H1 (cell line): ENCODE data around the gene RHOV. TPM values are rescaled to one million over a fixed set of nuclear protein-coding genes. Genes with fewer than 3 reads are reported as not detected.

Experiments used
- CTCF ChIA-PET: fragments of 300-600 bp; sonication (Branson Sonifier 250); formaldehyde crosslinking; loops from one replicate; lab custom pipeline; 2021; ENCODE audit not compliant: partially characterized antibody; lab: Charles Lee
- POLR2A ChIA-PET: fragments of 300-600 bp; sonication (Branson Sonifier 250); formaldehyde crosslinking; loops from one replicate; lab custom pipeline; 2021; ENCODE audit warnings: inconsistent platforms; ENCODE audit not compliant: partially characterized antibody; lab: Charles Lee
- DNase-seq, 2 experiments: peaks; one replicate each; pipeline versions ENCODE4 v3.0.0 to v3.0.0-alpha.2; 2010 to 2022; ENCODE audit warnings: low spot score in 2 of 2, low read depth in 1 of 2, mixed read lengths in 1 of 2
- FAIRE-seq: peaks from 2 replicates; lab custom pipeline; 2011; peaks lifted over from hg19 to GRCh38; lab: Jason Lieb, UNC
- H2AFZ ChIP-seq: 2 replicates; pipeline ENCODE4 v1.8.1; 2012; ENCODE audit warnings: low read length, inconsistent platforms
- H2AK5ac ChIP-seq: 2 replicates; pipeline ENCODE4 v1.6.1; 2013; ENCODE audit warnings: low read depth, low read length
- H2BK120ac ChIP-seq: replicated peaks from 2 replicates; pipeline ENCODE3; 2013; ENCODE audit warnings: low read depth, low read length, inconsistent platforms
- H2BK12ac ChIP-seq: 2 replicates; pipeline ENCODE4 v1.6.1; 2013; ENCODE audit warnings: low read depth, low read length
- H2BK15ac ChIP-seq: 2 replicates; pipeline ENCODE4 v1.6.1; 2013; ENCODE audit warnings: low read length
- H2BK20ac ChIP-seq: 2 replicates; pipeline ENCODE4 v1.6.1; 2013; ENCODE audit warnings: low read length
- H2BK5ac ChIP-seq: 2 replicates; pipeline ENCODE4 v1.6.1; 2013; ENCODE audit warnings: low read depth, low read length
- H3K14ac ChIP-seq: 2 replicates; pipeline ENCODE4 v1.6.1; 2013; ENCODE audit warnings: inconsistent platforms; ENCODE audit not compliant: insufficient read length
- H3K18ac ChIP-seq: 2 replicates; pipeline ENCODE4 v1.6.1; 2013; ENCODE audit warnings: low read length; ENCODE audit errors: extremely low read depth
- H3K23ac ChIP-seq: 2 replicates; pipeline ENCODE4 v1.6.1; 2013; ENCODE audit warnings: inconsistent platforms; ENCODE audit not compliant: insufficient read length
- H3K23me2 ChIP-seq: 2 replicates; pipeline ENCODE4 v1.6.1; 2013; ENCODE audit warnings: low read depth, low read length
- H3K27ac ChIP-seq: 2 replicates; pipeline ENCODE4 v1.6.1; 2011; ENCODE audit warnings: low read depth, low read length, inconsistent platforms
- H3K27me3 ChIP-seq, 4 experiments: replicated peaks in 1 of 4; 1 replicate in 1 of 4; 2 replicates in 3 of 4; pipeline versions ENCODE4 v1.6.1 to v1.8.1; 2011 to 2013; ENCODE audit warnings: low read length in 3 of 4, mild to moderate bottlenecking in 3 of 4, inconsistent platforms in 2 of 4, mixed read lengths in 2 of 4, moderate library complexity in 1 of 4; ENCODE audit not compliant: control insufficient read depth in 3 of 4, insufficient read depth in 3 of 4; ENCODE audit errors: extremely low read depth in 1 of 4
- H3K36me3 ChIP-seq, 4 experiments: 2 replicates each; pipeline versions ENCODE4 v1.6.1 to v1.8.1; 2011 to 2013; ENCODE audit warnings: mild to moderate bottlenecking in 4 of 4, low read length in 3 of 4, moderate library complexity in 2 of 4, control low read depth in 1 of 4, inconsistent platforms in 1 of 4; ENCODE audit not compliant: insufficient read depth in 4 of 4, control insufficient read depth in 2 of 4
- H3K4ac ChIP-seq: replicated peaks from 2 replicates; pipeline ENCODE3; 2013; ENCODE audit warnings: low read length, low read depth, mixed read lengths, inconsistent platforms; ENCODE audit not compliant: insufficient read length
- H3K4me1 ChIP-seq, 4 experiments: replicated peaks in 1 of 4; 1 replicate in 1 of 4; 2 replicates in 3 of 4; pipeline versions ENCODE4 v1.6.1 to v1.8.1; 2011 to 2013; ENCODE audit warnings: low read length in 3 of 4, inconsistent platforms in 2 of 4, mixed read lengths in 1 of 4; ENCODE audit not compliant: insufficient read depth in 4 of 4, control insufficient read depth in 3 of 4
- H3K4me2 ChIP-seq, 2 experiments: 2 replicates each; pipeline versions ENCODE4 v1.6.1 to v1.8.1; 2011 to 2013; ENCODE audit warnings: low read depth in 2 of 2, low read length in 2 of 2, control low read depth in 1 of 2, inconsistent platforms in 1 of 2, mild to moderate bottlenecking in 1 of 2; ENCODE audit not compliant: insufficient read depth in 1 of 2
- H3K4me3 ChIP-seq, 4 experiments: fragments of 200-600, 300-600 bp in 1 of 4; sonication (generic), shearing (Covaris generic), sonication (Bioruptor Twin) in 1 of 4; 2 replicates each; pipeline versions ENCODE4 v1.5.1 to v1.8.1; 2011 to 2016; ENCODE audit warnings: low read length in 4 of 4, low read depth in 3 of 4, control low read depth in 2 of 4, inconsistent platforms in 2 of 4, mild to moderate bottlenecking in 2 of 4, mixed read lengths in 1 of 4, moderate library complexity in 1 of 4; ENCODE audit not compliant: insufficient read depth in 2 of 4; ENCODE audit errors: extremely low read depth in 1 of 4
- H3K56ac ChIP-seq: replicated peaks from 2 replicates; pipeline ENCODE3; 2013; ENCODE audit warnings: low read depth, mild to moderate bottlenecking, mixed read lengths, low read length, inconsistent platforms; ENCODE audit not compliant: insufficient read length
- H3K79me1 ChIP-seq: 2 replicates; pipeline ENCODE4 v1.6.1; 2013; ENCODE audit warnings: low read depth, low read length, control low read depth
- H3K79me2 ChIP-seq, 2 experiments: 2 replicates each; pipeline versions ENCODE4 v1.6.1 to v1.8.1; 2012 to 2013; ENCODE audit warnings: low read length in 2 of 2, mild to moderate bottlenecking in 2 of 2, inconsistent platforms in 1 of 2; ENCODE audit not compliant: insufficient read depth in 2 of 2, control insufficient read depth in 1 of 2
- H3K9ac ChIP-seq, 4 experiments: replicated peaks in 1 of 4; 1 replicate in 1 of 4; 2 replicates in 3 of 4; pipeline versions ENCODE4 v1.6.1 to v1.8.1; 2011 to 2013; ENCODE audit warnings: low read depth in 3 of 4, low read length in 3 of 4, control low read depth in 2 of 4, mild to moderate bottlenecking in 2 of 4, moderate library complexity in 2 of 4, inconsistent platforms in 1 of 4; ENCODE audit errors: extremely low read depth in 1 of 4
- H3K9me3 ChIP-seq, 2 experiments: 2 replicates each; pipeline versions ENCODE4 v1.6.1 to v1.8.1; 2012 to 2013; ENCODE audit warnings: mild to moderate bottlenecking in 2 of 2, moderate library complexity in 2 of 2, control low read depth in 1 of 2, inconsistent platforms in 1 of 2, low read depth in 1 of 2, low read length in 1 of 2, mixed read lengths in 1 of 2; ENCODE audit not compliant: insufficient read depth in 2 of 2
- H4K20me1 ChIP-seq, 2 experiments: replicated peaks in 1 of 2; 2 replicates each; pipeline versions ENCODE3 to v1.8.1; 2011 to 2013; ENCODE audit warnings: inconsistent platforms in 2 of 2, low read length in 2 of 2, mild to moderate bottlenecking in 1 of 2; ENCODE audit not compliant: insufficient read depth in 2 of 2, control insufficient read depth in 1 of 2
- H4K5ac ChIP-seq: 2 replicates; pipeline ENCODE4 v1.6.1; 2013; ENCODE audit warnings: low read length, low read depth, mixed read lengths, inconsistent platforms; ENCODE audit not compliant: insufficient read length
- H4K8ac ChIP-seq: 2 replicates; pipeline ENCODE4 v1.8.0; 2013; ENCODE audit warnings: mild to moderate bottlenecking, moderate library complexity, low read length, inconsistent platforms; ENCODE audit not compliant: insufficient read depth; ENCODE audit errors: extremely low read depth
- H4K91ac ChIP-seq: replicated peaks from 2 replicates; pipeline ENCODE3; 2013; ENCODE audit warnings: low read length, mixed read lengths, inconsistent platforms; ENCODE audit not compliant: insufficient read length
- CREB1 ChIP-seq: IDR thresholded peaks from 2 replicates; pipeline ENCODE4 v1.6.1; 2012; ENCODE audit warnings: inconsistent platforms
- HDAC2 ChIP-seq, 2 experiments: fragments of 300-600 bp in 1 of 2; sonication (generic) in 1 of 2; IDR thresholded peaks; 2 replicates each; pipeline ENCODE4 v1.6.1; 2011 to 2012; ENCODE audit warnings: low read depth in 2 of 2, low read length in 2 of 2, mild to moderate bottlenecking in 2 of 2, moderate library complexity in 2 of 2, borderline replicate concordance in 1 of 2, inconsistent platforms in 1 of 2
- WGBS, 2 experiments: shearing (Covaris generic) in 1 of 2; methylation state at CpG; one replicate each; pipeline versions ENCODE4 v1.1.6 to v1.1.7; 2013 to 2015; ENCODE audit warnings: low lambda C conversion rate in 2 of 2, mixed read lengths in 2 of 2, inconsistent platforms in 1 of 2, low coverage in 1 of 2, missing lambda C conversion rate in 1 of 2; ENCODE audit not compliant: insufficient replicate concordance in 2 of 2, insufficient coverage in 1 of 2, insufficient read length in 1 of 2; ENCODE audit errors: extremely low coverage in 1 of 2, missing lambda C conversion rate in 1 of 2; 5-methylcytosine and 5-hydroxymethylcytosine counted together
- polyA plus RNA-seq, 7 experiments: library from polyadenylated mRNA; depleted of rRNA in 3 of 7; stranded (reverse) in 5 of 7; unstranded in 2 of 7; fragments of >200 nt in 5 of 7; fragments of 200-250 nt in 2 of 7; gene quantifications; 1 replicate in 5 of 7; 2 replicates in 1 of 7; 4 replicates in 1 of 7; pipeline versions ENCODE4 v1.2.1 to v1.2.3, GENCODE V29; 2011 to 2013; ENCODE audit warnings: missing spikeins in 2 of 7, mixed read lengths in 2 of 7
- total RNA-seq: library from RNA; stranded (reverse); fragmentation: NEBNext Ultra II Directional; extraction: Animal tissue kit (Norgen Biotek cat#: 25700); gene quantifications from 2 replicates; pipeline ENCODE4 v1.2.1, GENCODE V29; 2021

Gene RHOV
- total and polyA plus RNA-seq, 2 of the 8 experiments (the other 6 are each of a cell fraction or from before 2014, with no cell fraction given), result 1.5 to 2.7 TPM

GRCh38 chr15:40826423-40827075, 47.5 kb downstream of the RHOV start:
- Histone ChIP-seq H3K56ac (no peak overlapping the region), H3K18ac (no peak overlapping the region), H2BK5ac (no peak overlapping the region), H3K79me2 (no peaks in the 10 kb centered on the region), H3K4me3 (no peak overlapping the region), H4K5ac (no peak overlapping the region), H2AFZ (no peak overlapping the region), H3K4me1 (no peaks in the 10 kb centered on the region), H3K9me3 (no peaks in the 10 kb centered on the region), H4K20me1 (no peaks in the 10 kb centered on the region), H2BK120ac (no peak overlapping the region), H3K23ac (no peak overlapping the region), H2BK12ac (no peak overlapping the region), H3K27ac (no peak overlapping the region), H3K14ac (no peak overlapping the region), H4K91ac (no peak overlapping the region), H3K79me1 (no peaks in the 10 kb centered on the region), H2BK15ac (no peak overlapping the region), H3K9ac (no peak overlapping the region), H3K36me3 (no peaks in the 10 kb centered on the region), H4K8ac (no peak overlapping the region), H3K4me2 (no peak overlapping the region), H2BK20ac (no peak overlapping the region), H3K4ac (no peak overlapping the region), H2AK5ac (no peak overlapping the region), H3K27me3 (no peaks in the 10 kb centered on the region), H3K23me2 (no peaks in the 10 kb centered on the region)
- WGBS, 2 experiments, result 88% methylated on average over 4 of the region's 4 CpGs; no CpG with 5 or more reads in 1 of the 2 experiments
- FAIRE-seq (no peak), DNase-seq (no peak)
- ChIA-PET CTCF (interaction anchor here (2.2 to 3.7 kb wide), 2 partner anchors 10 to 32 kb away, joined by 5 to 18 read pairs; no protein-coding TSS in a partner anchor), POLR2A (no interaction called here)
- TF ChIP-seq HDAC2 (IDR thresholded peaks at IDR 0.05; ENCODE audit: borderline replicate concordance in 1 of 2, low read depth in 2 of 2, low read length in 2 of 2), result no peak
- TF ChIP-seq CREB1, result no peak
